ENCODE measurements around the gene KATNIP.

KATNIP gene

DNA sequence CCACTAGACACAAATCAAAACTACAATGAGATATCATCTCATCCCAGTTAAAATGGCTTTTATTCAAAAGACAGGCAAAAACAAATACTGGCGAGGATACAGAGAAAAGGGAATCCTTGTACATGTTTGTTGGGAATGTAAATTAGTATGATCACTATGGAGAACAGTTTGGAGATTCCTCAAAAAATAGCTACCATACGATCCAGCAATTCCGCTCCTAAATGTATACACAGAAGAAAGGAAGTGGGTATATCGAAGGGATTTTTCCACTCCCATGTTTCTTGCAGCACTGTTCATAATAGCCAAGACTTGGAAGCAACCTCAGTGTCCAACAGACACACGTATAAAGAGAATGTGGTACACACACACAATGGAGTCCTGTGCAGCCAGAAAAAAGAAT, 35.3 kb downstream of the KATNIP start:
- no peak for DNase-seq (ENCODE audit: low spot score)

DNA sequence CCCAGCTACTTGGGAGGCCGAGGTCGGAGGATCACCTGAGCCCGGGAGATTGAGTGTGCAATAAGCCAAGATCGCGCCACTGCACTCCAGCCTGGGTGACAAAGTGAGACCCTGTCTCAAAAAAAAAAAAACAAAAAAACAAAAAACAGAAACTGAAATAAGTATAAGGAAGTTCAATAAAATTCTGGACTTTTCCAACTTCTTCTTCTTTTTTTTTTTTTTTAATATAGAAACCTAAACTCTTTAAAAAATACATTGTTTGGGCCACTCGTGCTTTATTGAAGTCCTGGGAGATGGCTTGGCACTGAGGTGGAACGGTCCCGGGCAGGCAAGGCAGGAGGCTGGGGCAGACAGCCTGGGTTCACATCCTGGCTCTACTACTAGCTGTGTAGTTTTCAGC, 36.8 kb downstream of the KATNIP start:
- no peak for DNase-seq (ENCODE audit: low spot score)

DNA sequence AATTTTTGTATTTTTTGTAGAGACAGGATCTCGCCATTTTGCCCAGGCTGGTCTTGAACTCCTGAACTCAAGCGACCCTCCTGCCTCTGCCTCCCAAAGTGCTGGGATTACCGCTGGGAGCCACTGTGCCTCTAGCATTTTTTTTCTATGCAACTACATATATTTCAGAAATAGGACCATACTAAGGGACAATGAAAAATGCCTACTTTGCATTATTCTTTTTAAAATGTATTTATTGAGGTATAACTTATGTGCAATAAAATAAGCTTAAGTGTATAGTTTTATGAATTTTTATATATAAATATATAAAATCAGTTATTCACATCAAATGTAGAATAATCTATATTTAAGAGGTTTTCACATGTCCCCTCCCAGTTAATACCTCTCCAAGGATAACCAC, 38.1 kb downstream of the KATNIP start:
- no peak for DNase-seq (ENCODE audit: low spot score)

DNA sequence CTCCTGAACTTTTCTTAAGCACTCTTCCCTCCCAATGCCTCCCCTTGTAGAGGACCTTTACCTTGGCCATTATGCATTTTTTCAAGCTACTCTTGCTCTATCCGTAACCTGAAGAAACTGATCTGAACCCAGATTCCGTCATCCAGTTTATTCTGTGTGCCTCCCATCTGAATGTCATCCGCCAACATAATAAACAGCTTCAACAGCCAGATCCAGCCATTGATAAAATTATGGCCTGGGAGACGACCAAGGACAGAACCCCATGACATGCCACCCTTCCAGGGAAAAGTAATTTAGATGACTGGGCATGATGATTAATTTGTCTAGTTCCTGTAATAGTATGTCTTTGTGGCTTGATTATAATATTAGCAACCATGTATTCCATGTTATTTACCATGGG, 41.9 kb downstream of the KATNIP start:
- DNase-seq (ENCODE audit: low spot score) = no peak

DNA sequence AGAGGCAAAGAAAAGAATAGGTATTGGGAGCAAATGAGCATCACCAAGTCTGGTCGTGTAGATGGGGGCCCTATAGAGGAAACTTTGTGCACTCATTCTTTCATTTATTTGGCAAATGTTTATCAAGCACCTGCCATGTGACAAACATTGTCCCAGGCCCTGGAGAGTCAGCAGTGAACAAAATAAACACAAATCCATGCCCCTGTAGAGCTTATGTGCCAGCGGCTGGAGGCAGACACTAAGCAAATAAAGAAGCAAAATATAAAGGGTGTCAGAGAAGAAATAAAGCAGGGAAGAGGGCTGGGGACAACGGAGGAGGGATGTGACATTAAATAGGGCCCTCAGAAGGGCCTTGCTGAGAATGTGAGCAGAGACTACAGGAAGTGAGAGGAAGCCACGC, 45.5 kb downstream of the KATNIP start:
- no peak for DNase-seq (ENCODE audit: low spot score)

DNA sequence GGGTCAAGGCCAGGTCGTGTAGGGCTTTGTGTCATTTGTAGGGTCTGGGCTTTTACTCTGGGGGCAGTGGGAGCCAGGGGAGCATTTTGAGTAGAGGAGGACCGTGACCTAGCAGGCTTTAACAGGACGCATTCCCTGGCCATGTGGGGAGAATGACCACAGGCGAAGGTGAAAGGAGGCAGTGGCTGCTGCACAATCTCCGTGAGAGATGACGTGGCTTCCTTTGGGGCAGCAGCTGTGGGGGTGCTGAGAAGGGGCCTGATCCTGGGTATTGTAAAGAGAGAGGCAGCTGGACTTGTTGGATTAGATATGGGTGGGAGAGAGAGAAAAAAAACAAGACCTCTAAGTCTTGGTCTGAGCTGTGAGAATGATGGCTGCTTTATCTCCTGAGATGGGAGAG, 46.0 kb downstream of the KATNIP start:
- DNase-seq (ENCODE audit: low spot score) = no peak

DNA sequence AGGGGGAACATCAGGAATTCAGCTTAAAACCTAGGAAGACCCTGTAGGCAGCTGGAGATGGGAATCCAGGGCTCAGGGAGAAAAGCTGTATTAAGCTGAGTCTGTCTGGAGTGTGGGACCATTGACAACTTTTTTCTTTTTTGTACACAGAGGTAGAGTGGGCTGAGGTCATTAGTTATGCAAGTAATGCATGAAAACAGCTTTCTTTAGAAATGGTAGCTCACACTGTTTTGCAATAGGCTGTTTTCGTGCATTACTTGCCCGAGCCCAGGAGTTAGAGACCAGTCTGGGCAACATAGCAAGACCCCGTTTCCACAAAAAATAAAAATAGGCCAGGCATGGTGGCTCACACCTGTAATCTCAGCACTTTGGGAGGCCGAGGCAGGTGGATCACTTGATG, 46.5 kb downstream of the KATNIP start:
- DNase-seq (ENCODE audit: low spot score) = no peak

DNA sequence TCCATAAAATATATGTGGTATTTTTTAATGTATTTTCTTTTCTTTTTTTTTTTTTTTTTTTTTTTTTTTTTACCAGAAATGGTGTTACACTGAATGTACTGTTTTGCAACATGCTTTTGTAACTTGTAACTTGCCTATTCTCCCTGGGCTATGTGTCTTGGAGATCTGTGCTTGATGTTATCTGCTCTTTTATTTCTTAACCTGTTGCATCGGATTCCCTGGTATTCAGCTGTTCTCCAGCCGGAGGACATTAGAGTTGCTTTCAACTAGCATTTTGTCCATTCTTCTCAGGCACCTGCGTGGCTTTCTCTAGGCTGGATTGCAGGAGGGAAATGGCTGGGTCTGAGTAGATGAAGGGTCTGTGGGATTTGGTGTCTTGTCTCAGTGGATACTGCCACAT, 47.4 kb downstream of the KATNIP start:
- no peak for DNase-seq (ENCODE audit: low spot score)

DNA sequence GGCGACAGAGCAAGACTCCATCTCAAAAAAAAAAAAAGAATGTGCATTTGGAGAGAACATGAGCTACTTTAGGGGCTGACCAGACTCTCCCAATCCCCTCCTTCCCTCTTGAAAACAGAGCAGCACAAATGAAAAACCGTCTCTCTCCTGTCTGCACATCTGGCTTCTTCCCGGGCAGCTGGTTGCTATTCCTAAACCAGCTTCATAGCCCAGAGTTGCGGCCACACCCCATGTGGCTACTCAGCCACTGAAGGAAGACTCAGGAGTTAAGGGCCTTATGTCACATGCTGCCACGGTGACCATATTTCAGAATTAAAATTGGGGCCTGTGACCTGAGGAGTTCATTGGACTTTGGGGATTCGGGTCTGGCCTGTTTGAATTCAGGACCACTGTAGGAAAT, 48.3 kb downstream of the KATNIP start:
- DNase-seq (ENCODE audit: low spot score) = no peak

DNA sequence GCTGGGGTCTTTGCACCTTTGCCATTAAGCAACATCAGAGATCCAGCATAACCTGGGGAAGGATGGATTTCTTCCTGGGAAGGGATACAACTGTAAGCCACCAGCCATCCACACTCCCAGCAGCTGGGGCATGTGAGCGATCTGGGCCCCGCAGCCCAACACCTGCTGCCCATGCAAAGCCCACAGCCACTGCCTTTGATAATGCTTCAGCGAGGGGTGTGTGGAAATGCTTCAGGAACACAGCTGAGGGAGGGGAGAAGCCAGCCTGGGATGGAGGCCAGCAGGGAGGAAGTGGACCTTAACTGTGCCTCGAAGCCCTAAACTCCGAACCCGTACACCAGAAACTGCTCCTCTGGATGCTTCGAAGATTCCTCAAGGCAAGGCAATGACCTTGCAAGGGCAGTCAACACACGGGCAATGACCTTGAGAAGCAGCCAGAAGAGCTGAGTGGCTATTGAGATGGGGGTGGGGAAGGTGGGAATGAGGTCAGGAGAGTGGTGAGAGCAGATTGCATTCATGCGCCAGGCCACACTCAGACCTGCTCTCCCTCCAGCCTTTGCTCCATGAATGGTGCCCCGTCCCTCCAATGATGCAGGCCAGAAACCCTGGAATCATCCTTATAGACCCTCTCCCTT, 49.1 kb downstream of the KATNIP start:
- DNase-seq (ENCODE audit: low spot score) = no peak

DNA sequence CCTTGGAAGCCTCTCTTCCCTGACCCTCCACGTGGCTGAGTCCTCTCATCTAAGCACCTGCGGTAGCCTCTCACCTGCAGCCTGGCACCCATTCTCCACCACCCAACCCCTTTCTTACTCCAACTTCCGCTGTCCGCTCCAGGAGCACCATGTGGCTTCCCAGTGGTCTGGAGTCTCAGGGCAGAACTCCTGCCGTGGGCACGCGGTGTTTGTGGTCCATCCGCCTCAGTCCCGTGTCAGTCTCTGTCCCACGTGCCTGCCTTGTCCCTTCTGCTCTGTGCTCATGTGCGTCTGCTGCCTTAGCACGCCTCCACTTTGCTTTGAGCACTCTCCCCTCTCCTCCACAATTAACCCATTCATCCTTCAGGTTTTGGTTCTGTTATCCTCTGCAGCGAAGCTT, 49.7 kb downstream of the KATNIP start:
- DNase-seq (ENCODE audit: low spot score) = no peak

All from hematopoietic multipotent progenitor cell treated with erythropoietin and hydrocortisone succinate and interleukin-3 and kit ligand, for 15 days (in vitro differentiated cells).